Fibroblast of lung (primary cell): ENCODE results near the gene RNF123.

Experiments used
- EZH2 ChIP-seq: IDR thresholded peaks from 2 replicates; pipeline ENCODE4 v1.5.1; 2012; ENCODE audit warnings: low read length, control low read depth, mild to moderate bottlenecking; ENCODE audit errors: missing control alignments
- TF ChIP-seq, protein P1 (sequence below), 2 donors: IDR thresholded peaks in 1 of 2; conservative IDR thresholded peaks in 1 of 2; 1 replicate in 1 of 2; 2 replicates in 1 of 2; pipeline ENCODE4 v1.5.1; 2011 to 2012; ENCODE audit warnings: low read length in 2 of 2, control low read depth in 1 of 2, inconsistent platforms in 1 of 2, low read depth in 1 of 2, mild to moderate bottlenecking in 1 of 2

DNA sequence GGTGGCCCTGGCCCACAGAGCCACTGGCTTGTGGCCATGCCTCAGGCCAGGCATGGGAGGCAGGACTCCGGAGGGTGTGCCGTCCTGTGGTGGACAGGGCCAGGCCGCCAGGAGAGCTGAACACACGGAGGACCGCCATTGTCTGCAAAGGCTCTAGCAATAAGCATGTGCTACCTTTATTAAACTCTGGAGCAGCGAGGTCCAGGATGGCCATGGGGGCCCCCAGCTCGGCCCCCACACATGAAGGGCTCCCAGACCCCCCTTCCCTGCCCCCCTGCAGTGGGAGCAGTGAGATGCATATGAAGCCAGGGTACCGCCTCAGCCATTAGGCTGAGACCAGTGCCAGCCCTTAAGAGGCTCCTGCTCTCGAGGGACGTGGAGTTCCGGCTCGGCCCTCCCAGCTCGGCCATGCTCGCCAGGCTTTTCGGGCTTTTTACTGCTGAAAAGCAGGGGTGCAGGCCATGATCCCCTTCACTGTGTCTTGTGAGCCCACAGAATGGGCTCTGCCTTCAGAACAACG lies 27.4 kb downstream of the RNF123 start:
- TF ChIP-seq, protein P1, sequence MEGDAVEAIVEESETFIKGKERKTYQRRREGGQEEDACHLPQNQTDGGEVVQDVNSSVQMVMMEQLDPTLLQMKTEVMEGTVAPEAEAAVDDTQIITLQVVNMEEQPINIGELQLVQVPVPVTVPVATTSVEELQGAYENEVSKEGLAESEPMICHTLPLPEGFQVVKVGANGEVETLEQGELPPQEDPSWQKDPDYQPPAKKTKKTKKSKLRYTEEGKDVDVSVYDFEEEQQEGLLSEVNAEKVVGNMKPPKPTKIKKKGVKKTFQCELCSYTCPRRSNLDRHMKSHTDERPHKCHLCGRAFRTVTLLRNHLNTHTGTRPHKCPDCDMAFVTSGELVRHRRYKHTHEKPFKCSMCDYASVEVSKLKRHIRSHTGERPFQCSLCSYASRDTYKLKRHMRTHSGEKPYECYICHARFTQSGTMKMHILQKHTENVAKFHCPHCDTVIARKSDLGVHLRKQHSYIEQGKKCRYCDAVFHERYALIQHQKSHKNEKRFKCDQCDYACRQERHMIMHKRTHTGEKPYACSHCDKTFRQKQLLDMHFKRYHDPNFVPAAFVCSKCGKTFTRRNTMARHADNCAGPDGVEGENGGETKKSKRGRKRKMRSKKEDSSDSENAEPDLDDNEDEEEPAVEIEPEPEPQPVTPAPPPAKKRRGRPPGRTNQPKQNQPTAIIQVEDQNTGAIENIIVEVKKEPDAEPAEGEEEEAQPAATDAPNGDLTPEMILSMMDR (conservative IDR thresholded peaks at IDR 0.05 in 1 of 2, IDR thresholded peaks at IDR 0.05 in 1 of 2; ENCODE audit: low read depth in 1 of 2, low read length in 2 of 2), result no peak
- no peak for TF ChIP-seq EZH2
